Liver (tissue), 9 donors: ENCODE results near the gene GRWD1. TPM values are rescaled to one million over a fixed set of nuclear protein-coding genes. Genes with fewer than 3 reads are reported as not detected.

Source experiments
- DNase-seq: peaks from one replicate; pipeline ENCODE4 v3.0.0-alpha.2; 2017; ENCODE audit warnings: low spot score
- H3K27ac ChIP-seq, 2 donors: one replicate each; pipeline ENCODE4 v1.7.0; 2013; ENCODE audit warnings: inconsistent platforms in 2 of 2, low read length in 2 of 2, control low read depth in 1 of 2, low read depth in 1 of 2, mild to moderate bottlenecking in 1 of 2
- H3K27me3 ChIP-seq, 4 donors: one replicate each; pipeline versions ENCODE4 v1.6.1 to v1.7.0; 2013; ENCODE audit warnings: low read length in 3 of 4, inconsistent platforms in 1 of 4, mild to moderate bottlenecking in 1 of 4, moderate library complexity in 1 of 4; ENCODE audit not compliant: control insufficient read depth in 4 of 4, insufficient read depth in 4 of 4
- H3K36me3 ChIP-seq, 4 donors: one replicate each; pipeline versions ENCODE4 v1.6.1 to v1.7.0; 2013; ENCODE audit warnings: low read length in 3 of 4, mild to moderate bottlenecking in 3 of 4, low read depth in 1 of 4, moderate library complexity in 1 of 4; ENCODE audit not compliant: control insufficient read depth in 4 of 4, insufficient read depth in 3 of 4
- H3K4me1 ChIP-seq, 4 donors: one replicate each; pipeline versions ENCODE4 v1.6.1 to v1.7.0; 2013; ENCODE audit warnings: low read length in 3 of 4, mild to moderate bottlenecking in 3 of 4, moderate library complexity in 1 of 4; ENCODE audit not compliant: control insufficient read depth in 4 of 4, insufficient read depth in 4 of 4
- H3K4me3 ChIP-seq, 3 donors: one replicate each; pipeline versions ENCODE4 v1.6.1 to v1.7.0; 2013; ENCODE audit warnings: low read length in 3 of 3, control low read depth in 1 of 3, low read depth in 1 of 3, mild to moderate bottlenecking in 1 of 3
- H3K9ac ChIP-seq, 2 donors: one replicate each; pipeline ENCODE4 v1.7.0; 2013; ENCODE audit warnings: low read length in 2 of 2, mild to moderate bottlenecking in 2 of 2, moderate library complexity in 2 of 2, control low read depth in 1 of 2, low read depth in 1 of 2
- H3K9me3 ChIP-seq, 4 donors: one replicate each; pipeline versions ENCODE4 v1.6.1 to v1.7.0; 2013; ENCODE audit warnings: low read length in 3 of 4; ENCODE audit not compliant: control insufficient read depth in 4 of 4
- EGR1 ChIP-seq, 2 donors: IDR thresholded peaks; 2 replicates each; pipeline ENCODE4 v1.6.1; 2016 to 2018; ENCODE audit warnings: antibody characterized with exemption in 2 of 2, low read depth in 2 of 2
- FOXA1 ChIP-seq: IDR thresholded peaks from 2 replicates; pipeline ENCODE4 v1.6.1; 2016; ENCODE audit warnings: antibody characterized with exemption
- FOXA2 ChIP-seq: IDR thresholded peaks from 2 replicates; pipeline ENCODE4 v1.6.1; 2016; ENCODE audit warnings: antibody characterized with exemption
- GABPA ChIP-seq, 2 donors: IDR thresholded peaks in 1 of 2; conservative IDR thresholded peaks in 1 of 2; 2 replicates each; pipeline ENCODE4 v1.6.1; 2016; ENCODE audit warnings: antibody characterized with exemption in 2 of 2, mild to moderate bottlenecking in 1 of 2, moderate library complexity in 1 of 2
- HNF4A ChIP-seq, 2 donors: conservative IDR thresholded peaks; 2 replicates each; pipeline ENCODE4 v1.6.1; 2016; ENCODE audit warnings: antibody characterized with exemption in 2 of 2, mild to moderate bottlenecking in 2 of 2
- HNF4G ChIP-seq: IDR thresholded peaks from 2 replicates; pipeline ENCODE4 v1.6.1; 2016; ENCODE audit warnings: antibody characterized with exemption
- JUND ChIP-seq, 2 donors: IDR thresholded peaks; 2 replicates each; pipeline ENCODE4 v1.6.1; 2016; ENCODE audit warnings: antibody characterized with exemption in 2 of 2
- NR2F2 ChIP-seq: IDR thresholded peaks from 2 replicates; pipeline ENCODE4 v1.6.1; 2016; ENCODE audit warnings: antibody characterized with exemption
- RAD21 ChIP-seq, 2 donors: IDR thresholded peaks; 2 replicates each; pipeline ENCODE4 v1.6.1; 2016; ENCODE audit warnings: antibody characterized with exemption in 2 of 2, mild to moderate bottlenecking in 2 of 2
- RXRA ChIP-seq, 2 donors: IDR thresholded peaks; 2 replicates each; pipeline ENCODE4 v1.6.1; 2017 to 2018; ENCODE audit warnings: antibody characterized with exemption in 2 of 2, mild to moderate bottlenecking in 1 of 2
- SP1 ChIP-seq: IDR thresholded peaks from 2 replicates; pipeline ENCODE4 v1.6.1; 2018; ENCODE audit warnings: antibody characterized with exemption, mild to moderate bottlenecking
- TAF1 ChIP-seq: conservative IDR thresholded peaks from 2 replicates; pipeline ENCODE4 v1.6.1; 2016; ENCODE audit warnings: antibody characterized with exemption, mild to moderate bottlenecking
- YY1 ChIP-seq: IDR thresholded peaks from 2 replicates; pipeline ENCODE4 v1.6.1; 2016; ENCODE audit warnings: antibody characterized with exemption, mild to moderate bottlenecking
- WGBS: extraction: QIAGEN DNeasy Blood & Tissue Kit; methylation state at CpG from one replicate; pipeline ENCODE4 v1.1.7; 2013; 5-methylcytosine and 5-hydroxymethylcytosine counted together
- polyA plus RNA-seq, 2 donors: library from polyadenylated mRNA; stranded (reverse) in 1 of 2; unstranded in 1 of 2; fragments of 200-250 nt in 1 of 2; fragments of >200 nt in 1 of 2; fragmentation: Nextera tagmentation in 1 of 2; extraction: Ambion mirVana in 1 of 2; gene quantifications; one replicate each; pipeline versions ENCODE4 v1.2.1 to v1.2.3, GENCODE V29; 2013 to 2015
- total RNA-seq, 2 donors: library from RNA; depleted of rRNA; stranded (reverse); fragments of >200 nt; gene quantifications; one replicate each; pipeline ENCODE4 v1.2.3, GENCODE V29; 2014
- TF ChIP-seq, protein P1 (sequence below): IDR thresholded peaks from 2 replicates; pipeline ENCODE4 v1.6.1; 2016; ENCODE audit warnings: antibody characterized with exemption, mild to moderate bottlenecking
- TF ChIP-seq, protein P2 (sequence below): IDR thresholded peaks from 2 replicates; pipeline ENCODE4 v1.6.1; 2016; ENCODE audit warnings: antibody characterized with exemption
- TF ChIP-seq, protein P3 (sequence below): fragments of 150-350 bp; IDR thresholded peaks from 2 replicates; pipeline ENCODE4 v1.5.1; 2017; ENCODE audit warnings: improper control_type of control experiment, low read depth, low read length; ENCODE audit not compliant: missing input control
- TF ChIP-seq, protein P4 (sequence below): IDR thresholded peaks from 2 replicates; pipeline ENCODE4 v1.6.1; 2016; ENCODE audit warnings: antibody characterized with exemption
- TF ChIP-seq, protein P5 (sequence below): IDR thresholded peaks from 2 replicates; pipeline ENCODE4 v1.6.1; 2016; ENCODE audit warnings: antibody characterized with exemption
- donor health status: healthy.
- donor health status: healthy.
- donor health status: healthy.
- donor health status: healthy.
- donor health status: healthy.

The GRWD1 gene
- total and polyA plus RNA-seq, 4 donors, result 7.1 to 31.7 (median 15.3) TPM

DNA sequence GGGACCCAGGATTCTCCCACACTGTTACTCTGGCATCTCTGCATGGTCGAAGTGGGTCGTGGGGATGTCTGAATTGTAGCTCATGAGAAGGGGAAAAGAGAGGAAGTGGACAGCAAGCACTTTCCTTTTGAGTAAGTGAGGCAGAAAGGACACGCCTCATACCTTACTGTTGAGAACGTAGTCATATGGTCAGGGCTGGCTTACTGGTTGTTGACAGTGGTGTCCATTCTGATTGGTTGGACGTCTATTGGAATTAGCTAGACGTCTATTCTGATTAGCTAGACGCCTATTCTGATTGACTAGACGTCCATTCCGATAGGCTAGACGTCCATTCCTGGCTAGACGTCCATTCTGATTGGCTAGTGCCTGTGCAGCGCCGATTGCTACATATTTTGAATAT is 39.9 kb upstream of the GRWD1 start:
- no peak overlapping the region for H3K4me3 ChIP-seq
- no peaks in the 10 kb centered on the region for H3K36me3 ChIP-seq
- WGBS, result 73% methylated on average over 13 of the region's 13 CpGs
- H3K4me1 ChIP-seq, result peaks cover 0 to 3% (median 0%) of the 10 kb centered on the region in 4 donors
- no peak overlapping the region for H3K27ac ChIP-seq
- no peaks in the 10 kb centered on the region for H3K27me3 ChIP-seq
- peaks cover 0 to 3% (median under 1%) of the 10 kb centered on the region in 4 donors for H3K9me3 ChIP-seq
- DNase-seq, result no peak
- TF ChIP-seq TAF1, result no peak
- H3K9ac ChIP-seq, result no peak overlapping the region

DNA sequence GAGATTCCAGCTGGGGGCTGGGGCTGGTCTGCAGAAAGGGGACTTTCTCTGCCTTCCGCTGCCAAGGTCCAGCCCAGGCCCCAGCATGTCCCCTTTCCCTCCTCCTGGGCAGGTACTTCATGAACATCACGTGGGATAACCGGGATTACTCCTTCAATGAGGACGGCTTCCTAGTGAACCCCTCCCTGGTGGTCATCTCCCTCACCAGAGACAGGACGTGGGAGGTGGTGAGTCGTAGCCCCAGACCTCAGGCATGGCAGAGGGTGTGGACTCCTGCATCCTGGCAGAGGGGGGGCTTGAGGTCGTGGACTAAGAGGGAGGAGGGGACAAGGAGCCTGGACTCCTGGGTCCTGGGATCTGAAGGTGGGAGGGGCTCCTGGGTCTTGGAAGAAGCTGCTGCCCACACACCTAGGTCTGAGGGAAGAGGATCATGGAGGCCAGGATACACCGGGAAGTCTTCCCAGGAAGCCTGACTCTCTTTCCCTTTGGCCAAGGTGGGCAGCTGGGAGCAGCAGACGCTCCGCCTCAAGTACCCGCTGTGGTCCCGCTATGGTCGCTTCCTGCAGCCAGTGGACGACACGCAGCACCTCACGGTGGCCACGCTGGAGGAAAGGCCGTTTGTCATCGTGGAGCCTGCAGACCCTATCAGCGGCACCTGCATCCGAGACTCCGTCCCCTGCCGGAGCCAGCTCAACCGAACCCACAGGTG is 31.8 kb upstream of the GRWD1 start:
- TF ChIP-seq NR2F2, result no peak
- peaks cover 3 to 7% (median 5%) of the 10 kb centered on the region in 4 donors for H3K4me1 ChIP-seq
- peaks cover 0 to under 1% (median 0%) of the 10 kb centered on the region in 4 donors for H3K9me3 ChIP-seq
- no peaks in the 10 kb centered on the region for H3K27me3 ChIP-seq
- 48% methylated on average over 24 of the region's 24 CpGs for WGBS
- no peaks in the 10 kb centered on the region for H3K36me3 ChIP-seq
- H3K27ac ChIP-seq, result no peak overlapping the region
- H3K4me3 ChIP-seq, result peak overlapping the region in 1 of 3 donors; percentile 30
- H3K9ac ChIP-seq, result no peak overlapping the region
- DNase-seq, result no peak

DNA sequence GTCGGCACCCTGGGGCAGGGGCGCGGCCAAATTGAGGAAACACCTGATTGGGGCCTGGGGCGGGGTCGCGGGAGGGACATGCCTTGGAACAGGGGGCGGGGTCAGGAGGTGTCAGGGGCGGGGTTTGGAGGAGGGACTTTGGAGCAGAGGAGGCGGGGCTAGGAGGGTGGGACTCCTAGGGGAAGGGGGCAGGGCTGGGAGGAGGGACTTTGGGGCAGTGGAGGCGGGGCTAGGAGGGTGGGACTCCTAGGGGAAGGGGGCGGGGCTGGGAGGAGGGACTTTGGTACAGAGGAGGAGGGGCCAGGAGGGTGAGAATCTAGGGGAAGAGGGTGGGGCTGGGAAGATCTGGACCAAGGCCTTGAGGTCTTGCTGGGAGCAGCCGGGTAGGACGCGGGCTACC is 30.4 kb upstream of the GRWD1 start:
- Histone ChIP-seq H3K27me3 (no peaks in the 10 kb centered on the region), H3K4me1 (peaks cover 3 to 7% (median 5%) of the 10 kb centered on the region in 4 donors), H3K9me3 (no peaks in the 10 kb centered on the region), H3K4me3 (peak overlapping the region in 1 of 3 donors; percentile 15), H3K9ac (no peak overlapping the region), H3K27ac (no peak overlapping the region), H3K36me3 (no peaks in the 10 kb centered on the region)
- peak; percentile 79 for DNase-seq
- no peak for TF ChIP-seq SP1
- TF ChIP-seq, protein P1, sequence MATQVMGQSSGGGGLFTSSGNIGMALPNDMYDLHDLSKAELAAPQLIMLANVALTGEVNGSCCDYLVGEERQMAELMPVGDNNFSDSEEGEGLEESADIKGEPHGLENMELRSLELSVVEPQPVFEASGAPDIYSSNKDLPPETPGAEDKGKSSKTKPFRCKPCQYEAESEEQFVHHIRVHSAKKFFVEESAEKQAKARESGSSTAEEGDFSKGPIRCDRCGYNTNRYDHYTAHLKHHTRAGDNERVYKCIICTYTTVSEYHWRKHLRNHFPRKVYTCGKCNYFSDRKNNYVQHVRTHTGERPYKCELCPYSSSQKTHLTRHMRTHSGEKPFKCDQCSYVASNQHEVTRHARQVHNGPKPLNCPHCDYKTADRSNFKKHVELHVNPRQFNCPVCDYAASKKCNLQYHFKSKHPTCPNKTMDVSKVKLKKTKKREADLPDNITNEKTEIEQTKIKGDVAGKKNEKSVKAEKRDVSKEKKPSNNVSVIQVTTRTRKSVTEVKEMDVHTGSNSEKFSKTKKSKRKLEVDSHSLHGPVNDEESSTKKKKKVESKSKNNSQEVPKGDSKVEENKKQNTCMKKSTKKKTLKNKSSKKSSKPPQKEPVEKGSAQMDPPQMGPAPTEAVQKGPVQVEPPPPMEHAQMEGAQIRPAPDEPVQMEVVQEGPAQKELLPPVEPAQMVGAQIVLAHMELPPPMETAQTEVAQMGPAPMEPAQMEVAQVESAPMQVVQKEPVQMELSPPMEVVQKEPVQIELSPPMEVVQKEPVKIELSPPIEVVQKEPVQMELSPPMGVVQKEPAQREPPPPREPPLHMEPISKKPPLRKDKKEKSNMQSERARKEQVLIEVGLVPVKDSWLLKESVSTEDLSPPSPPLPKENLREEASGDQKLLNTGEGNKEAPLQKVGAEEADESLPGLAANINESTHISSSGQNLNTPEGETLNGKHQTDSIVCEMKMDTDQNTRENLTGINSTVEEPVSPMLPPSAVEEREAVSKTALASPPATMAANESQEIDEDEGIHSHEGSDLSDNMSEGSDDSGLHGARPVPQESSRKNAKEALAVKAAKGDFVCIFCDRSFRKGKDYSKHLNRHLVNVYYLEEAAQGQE, result no peak
- TF ChIP-seq GABPA (IDR thresholded peaks at IDR 0.05 in 1 of 2, conservative IDR thresholded peaks at IDR 0.05 in 1 of 2), result no peak
- no peak for TF ChIP-seq RAD21 (IDR thresholded peaks at IDR 0.05)
- no peak for TF ChIP-seq EGR1 (IDR thresholded peaks at IDR 0.05; ENCODE audit: low read depth in 2 of 2)
- no peak for TF ChIP-seq NR2F2
- no peak for TF ChIP-seq FOXA2
- TF ChIP-seq YY1, result no peak
- TF ChIP-seq HNF4G, result no peak
- TF ChIP-seq, protein P2, sequence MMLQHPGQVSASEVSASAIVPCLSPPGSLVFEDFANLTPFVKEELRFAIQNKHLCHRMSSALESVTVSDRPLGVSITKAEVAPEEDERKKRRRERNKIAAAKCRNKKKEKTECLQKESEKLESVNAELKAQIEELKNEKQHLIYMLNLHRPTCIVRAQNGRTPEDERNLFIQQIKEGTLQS, result no peak
- no peak for TF ChIP-seq FOXA1
- no peak for TF ChIP-seq RXRA (IDR thresholded peaks at IDR 0.05)
- no peak for TF ChIP-seq HNF4A (conservative IDR thresholded peaks at IDR 0.05)
- no peak for TF ChIP-seq JUND (IDR thresholded peaks at IDR 0.05)
- no peak for TF ChIP-seq TAF1
- TF ChIP-seq, protein P3, sequence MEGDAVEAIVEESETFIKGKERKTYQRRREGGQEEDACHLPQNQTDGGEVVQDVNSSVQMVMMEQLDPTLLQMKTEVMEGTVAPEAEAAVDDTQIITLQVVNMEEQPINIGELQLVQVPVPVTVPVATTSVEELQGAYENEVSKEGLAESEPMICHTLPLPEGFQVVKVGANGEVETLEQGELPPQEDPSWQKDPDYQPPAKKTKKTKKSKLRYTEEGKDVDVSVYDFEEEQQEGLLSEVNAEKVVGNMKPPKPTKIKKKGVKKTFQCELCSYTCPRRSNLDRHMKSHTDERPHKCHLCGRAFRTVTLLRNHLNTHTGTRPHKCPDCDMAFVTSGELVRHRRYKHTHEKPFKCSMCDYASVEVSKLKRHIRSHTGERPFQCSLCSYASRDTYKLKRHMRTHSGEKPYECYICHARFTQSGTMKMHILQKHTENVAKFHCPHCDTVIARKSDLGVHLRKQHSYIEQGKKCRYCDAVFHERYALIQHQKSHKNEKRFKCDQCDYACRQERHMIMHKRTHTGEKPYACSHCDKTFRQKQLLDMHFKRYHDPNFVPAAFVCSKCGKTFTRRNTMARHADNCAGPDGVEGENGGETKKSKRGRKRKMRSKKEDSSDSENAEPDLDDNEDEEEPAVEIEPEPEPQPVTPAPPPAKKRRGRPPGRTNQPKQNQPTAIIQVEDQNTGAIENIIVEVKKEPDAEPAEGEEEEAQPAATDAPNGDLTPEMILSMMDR, result no peak
- TF ChIP-seq, protein P4, sequence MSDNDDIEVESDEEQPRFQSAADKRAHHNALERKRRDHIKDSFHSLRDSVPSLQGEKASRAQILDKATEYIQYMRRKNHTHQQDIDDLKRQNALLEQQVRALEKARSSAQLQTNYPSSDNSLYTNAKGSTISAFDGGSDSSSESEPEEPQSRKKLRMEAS, result no peak
- TF ChIP-seq, protein P5, sequence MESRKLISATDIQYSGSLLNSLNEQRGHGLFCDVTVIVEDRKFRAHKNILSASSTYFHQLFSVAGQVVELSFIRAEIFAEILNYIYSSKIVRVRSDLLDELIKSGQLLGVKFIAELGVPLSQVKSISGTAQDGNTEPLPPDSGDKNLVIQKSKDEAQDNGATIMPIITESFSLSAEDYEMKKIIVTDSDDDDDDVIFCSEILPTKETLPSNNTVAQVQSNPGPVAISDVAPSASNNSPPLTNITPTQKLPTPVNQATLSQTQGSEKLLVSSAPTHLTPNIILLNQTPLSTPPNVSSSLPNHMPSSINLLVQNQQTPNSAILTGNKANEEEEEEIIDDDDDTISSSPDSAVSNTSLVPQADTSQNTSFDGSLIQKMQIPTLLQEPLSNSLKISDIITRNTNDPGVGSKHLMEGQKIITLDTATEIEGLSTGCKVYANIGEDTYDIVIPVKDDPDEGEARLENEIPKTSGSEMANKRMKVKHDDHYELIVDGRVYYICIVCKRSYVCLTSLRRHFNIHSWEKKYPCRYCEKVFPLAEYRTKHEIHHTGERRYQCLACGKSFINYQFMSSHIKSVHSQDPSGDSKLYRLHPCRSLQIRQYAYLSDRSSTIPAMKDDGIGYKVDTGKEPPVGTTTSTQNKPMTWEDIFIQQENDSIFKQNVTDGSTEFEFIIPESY, result no peak
- 19% methylated on average over 14 of the region's 14 CpGs for WGBS
